HepG2 (cell line): Measurements from ENCODE around the gene ACSL6. TPM values are rescaled to one million over a fixed set of nuclear protein-coding genes. Genes with fewer than 3 reads are reported as not detected.

ENCODE experiments used
- ELF3 ChIP-seq: IDR thresholded peaks from 2 replicates; pipeline ENCODE4 v1.6.1; 2016; ENCODE audit warnings: missing genetic modification reagents, missing compliant biosample characterization
- EP300 ChIP-seq, 3 experiments: sonication (generic) in 1 of 3; formaldehyde crosslinking in 1 of 3; IDR thresholded peaks; 2 replicates each; pipeline versions ENCODE4 v1.5.1 to v1.6.1; 2011 to 2020; ENCODE audit warnings: low read depth in 2 of 3, low read length in 2 of 3, borderline replicate concordance in 1 of 3, improper control_type of control experiment in 1 of 3, mild to moderate bottlenecking in 1 of 3, missing genetic modification reagents in 1 of 3, moderate library complexity in 1 of 3
- FOXK1 ChIP-seq: sonication (generic); formaldehyde crosslinking; IDR thresholded peaks from 2 replicates; pipeline ENCODE4 v1.4.0; 2020; ENCODE audit warnings: low read depth, missing genetic modification reagents, borderline replicate concordance
- GFI1 ChIP-seq: sonication (generic); formaldehyde crosslinking; IDR thresholded peaks from 2 replicates; pipeline ENCODE4 v1.5.0; 2020; ENCODE audit warnings: missing genetic modification reagents, mild to moderate bottlenecking, borderline replicate concordance
- MED1 ChIP-seq: sonication (generic); formaldehyde crosslinking; IDR thresholded peaks from 2 replicates; pipeline ENCODE4 v1.4.0; 2020; ENCODE audit warnings: missing genetic modification reagents
- MYC ChIP-seq: sonication (generic); formaldehyde crosslinking; IDR thresholded peaks from 2 replicates; pipeline ENCODE4 v1.9.0; 2021; ENCODE audit warnings: missing genetic modification reagents, borderline replicate concordance
- RARA ChIP-seq: IDR thresholded peaks from 2 replicates; pipeline ENCODE4 v1.6.1; 2016; ENCODE audit warnings: missing genetic modification reagents, missing compliant biosample characterization
- RXRB ChIP-seq: IDR thresholded peaks from 2 replicates; pipeline ENCODE4 v1.6.1; 2016; ENCODE audit warnings: borderline replicate concordance, missing genetic modification reagents, missing compliant biosample characterization
- SAP130 ChIP-seq: IDR thresholded peaks from 2 replicates; pipeline ENCODE4 v1.6.1; 2016; ENCODE audit warnings: low read depth
- TEAD2 ChIP-seq: sonication (generic); formaldehyde crosslinking; IDR thresholded peaks from 2 replicates; pipeline ENCODE4 v1.9.0; 2021; ENCODE audit warnings: missing genetic modification reagents
- ZFY ChIP-seq: sonication (generic); formaldehyde crosslinking; IDR thresholded peaks from 2 replicates; pipeline ENCODE4 v1.4.0; 2020; ENCODE audit warnings: missing genetic modification reagents
- ZNF230 ChIP-seq: sonication (generic); formaldehyde crosslinking; IDR thresholded peaks from 2 replicates; pipeline ENCODE4 v1.4.0; 2020; ENCODE audit warnings: mild to moderate bottlenecking, missing genetic modification reagents
- ZNF253 ChIP-seq: sonication (generic); formaldehyde crosslinking; IDR thresholded peaks from 2 replicates; pipeline ENCODE4 v1.8.0; 2022; ENCODE audit warnings: mild to moderate bottlenecking, missing genetic modification reagents, borderline replicate concordance
- ZNF570 ChIP-seq: sonication (generic); formaldehyde crosslinking; IDR thresholded peaks from 2 replicates; pipeline ENCODE4 v1.4.0; 2020; ENCODE audit warnings: mild to moderate bottlenecking, missing genetic modification reagents, borderline replicate concordance
- ZNF670 ChIP-seq: sonication (generic); formaldehyde crosslinking; IDR thresholded peaks from 2 replicates; pipeline ENCODE4 v1.8.0; 2022; ENCODE audit warnings: mild to moderate bottlenecking, missing genetic modification reagents, borderline replicate concordance
- polyA plus RNA-seq, 8 experiments: library from polyadenylated mRNA; depleted of rRNA in 3 of 8; stranded (reverse) in 7 of 8; unstranded in 1 of 8; fragments of >200 nt; fragmentation: Illumina TruSeq in 4 of 8; extraction: Trizol in 4 of 8; gene quantifications; 2 replicates each; pipeline versions ENCODE4 v1.2.1 to v1.2.3, GENCODE V29; 2011 to 2016; ENCODE audit warnings: low read depth in 4 of 8, missing spikeins in 1 of 8, mixed read lengths in 1 of 8; ENCODE audit not compliant: insufficient read depth in 1 of 8
- total RNA-seq, 5 experiments: library from RNA; depleted of rRNA; stranded (reverse); fragments of >200 nt; fragmentation: Illumina TruSeq; extraction: Trizol; gene quantifications; 2 replicates each; pipeline ENCODE4 v1.2.3, GENCODE V29; 2016; ENCODE audit warnings: low read depth in 1 of 5
- TF ChIP-seq, protein P1 (sequence below): IDR thresholded peaks from 2 replicates; pipeline ENCODE4 v1.6.1; 2016; ENCODE audit warnings: missing genetic modification reagents, missing compliant biosample characterization
- TF ChIP-seq, protein P2 (sequence below): sonication (generic); formaldehyde crosslinking; IDR thresholded peaks from 2 replicates; pipeline ENCODE4 v1.5.0; 2020; ENCODE audit warnings: missing genetic modification reagents
- TF ChIP-seq, protein P3 (sequence below): sonication (generic); formaldehyde crosslinking; conservative IDR thresholded peaks from 2 replicates; pipeline ENCODE4 v1.4.0; 2020; ENCODE audit warnings: missing genetic modification reagents

Gene ACSL6
- total and polyA plus RNA-seq, 2 of the 13 experiments (the other 11 are each of a cell fraction or from before 2014, with no cell fraction given) = 3.7 to 3.8 TPM

DNA sequence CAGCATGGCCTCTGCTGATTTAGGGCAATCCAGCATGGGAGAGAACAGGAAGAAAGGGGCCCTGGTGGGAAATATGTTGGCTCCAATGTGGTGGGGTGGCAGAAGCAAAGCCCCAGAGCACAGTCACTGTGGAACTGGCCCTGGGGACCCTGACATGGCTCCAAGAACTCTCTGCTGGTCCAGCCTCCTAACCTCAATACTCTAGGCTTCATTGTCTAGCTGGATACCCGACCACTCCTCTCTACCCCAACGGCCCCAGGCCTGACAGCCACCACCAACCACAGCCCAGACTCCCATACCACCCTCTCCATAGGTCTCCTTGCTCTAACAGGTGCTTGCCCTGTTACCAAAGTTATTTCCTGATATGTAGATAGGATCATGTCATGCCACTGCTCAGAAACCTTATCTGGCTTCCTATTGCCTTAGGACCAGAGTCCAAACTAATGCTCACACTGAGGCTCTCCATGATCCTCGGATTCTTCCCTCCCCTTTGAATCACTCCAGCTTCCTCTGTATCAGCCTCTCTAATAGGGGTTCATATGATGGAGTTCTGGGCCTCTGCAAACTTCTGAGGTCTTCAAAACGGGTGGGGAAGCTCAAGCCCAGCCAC lies 12.9 kb downstream of the ACSL6 start (continued):
- no peak for TF ChIP-seq FOXK1 (CRISPR knock-in tag)
- 0 out of 2 replicates have a peak, but pooled peaks have one; percentile 6 for TF ChIP-seq ZFY (CRISPR knock-in tag)
- peak; percentile 43; the same call in 1 of the 2 replicates for TF ChIP-seq SAP130 (CRISPR knock-in tag)
- 0 out of 2 replicates have a peak, but pooled peaks have one; percentile 41 for TF ChIP-seq GFI1 (CRISPR knock-in tag)
- no peak for TF ChIP-seq ZNF230 (CRISPR knock-in tag)
- 0 out of 2 replicates have a peak, but pooled peaks have one; percentile 31 for TF ChIP-seq MED1
- TF ChIP-seq TEAD2 = no peak
- peak; percentile 73; the same call in 1 of the 2 replicates for TF ChIP-seq ELF3 (CRISPR knock-in tag)
- peak in 1 of 2 experiments; percentile 42; a peak in 1 of 4 replicates for TF ChIP-seq EP300 (IDR thresholded peaks at IDR 0.05; ENCODE audit: low read depth in 2 of 2, low read length in 2 of 2)
- no peak for TF ChIP-seq EP300 (CRISPR knock-in tag; IDR thresholded peaks at IDR 0.05; ENCODE audit: borderline replicate concordance)
- TF ChIP-seq ZNF570 = no peak
- TF ChIP-seq ZNF253 (CRISPR knock-in tag) = no peak
- 0 out of 2 replicates have a peak, but pooled peaks have one; percentile 22 for TF ChIP-seq MYC (CRISPR knock-in tag)
- peak; percentile 63 for TF ChIP-seq RARA (CRISPR knock-in tag)
- TF ChIP-seq, protein P1, sequence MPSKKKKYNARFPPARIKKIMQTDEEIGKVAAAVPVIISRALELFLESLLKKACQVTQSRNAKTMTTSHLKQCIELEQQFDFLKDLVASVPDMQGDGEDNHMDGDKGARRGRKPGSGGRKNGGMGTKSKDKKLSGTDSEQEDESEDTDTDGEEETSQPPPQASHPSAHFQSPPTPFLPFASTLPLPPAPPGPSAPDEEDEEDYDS (CRISPR knock-in tag) = peak; percentile 45
- peak; percentile 91 for TF ChIP-seq ZNF670
- TF ChIP-seq, protein P2, sequence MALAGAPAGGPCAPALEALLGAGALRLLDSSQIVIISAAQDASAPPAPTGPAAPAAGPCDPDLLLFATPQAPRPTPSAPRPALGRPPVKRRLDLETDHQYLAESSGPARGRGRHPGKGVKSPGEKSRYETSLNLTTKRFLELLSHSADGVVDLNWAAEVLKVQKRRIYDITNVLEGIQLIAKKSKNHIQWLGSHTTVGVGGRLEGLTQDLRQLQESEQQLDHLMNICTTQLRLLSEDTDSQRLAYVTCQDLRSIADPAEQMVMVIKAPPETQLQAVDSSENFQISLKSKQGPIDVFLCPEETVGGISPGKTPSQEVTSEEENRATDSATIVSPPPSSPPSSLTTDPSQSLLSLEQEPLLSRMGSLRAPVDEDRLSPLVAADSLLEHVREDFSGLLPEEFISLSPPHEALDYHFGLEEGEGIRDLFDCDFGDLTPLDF (CRISPR knock-in tag) = no peak
- TF ChIP-seq, protein P3, sequence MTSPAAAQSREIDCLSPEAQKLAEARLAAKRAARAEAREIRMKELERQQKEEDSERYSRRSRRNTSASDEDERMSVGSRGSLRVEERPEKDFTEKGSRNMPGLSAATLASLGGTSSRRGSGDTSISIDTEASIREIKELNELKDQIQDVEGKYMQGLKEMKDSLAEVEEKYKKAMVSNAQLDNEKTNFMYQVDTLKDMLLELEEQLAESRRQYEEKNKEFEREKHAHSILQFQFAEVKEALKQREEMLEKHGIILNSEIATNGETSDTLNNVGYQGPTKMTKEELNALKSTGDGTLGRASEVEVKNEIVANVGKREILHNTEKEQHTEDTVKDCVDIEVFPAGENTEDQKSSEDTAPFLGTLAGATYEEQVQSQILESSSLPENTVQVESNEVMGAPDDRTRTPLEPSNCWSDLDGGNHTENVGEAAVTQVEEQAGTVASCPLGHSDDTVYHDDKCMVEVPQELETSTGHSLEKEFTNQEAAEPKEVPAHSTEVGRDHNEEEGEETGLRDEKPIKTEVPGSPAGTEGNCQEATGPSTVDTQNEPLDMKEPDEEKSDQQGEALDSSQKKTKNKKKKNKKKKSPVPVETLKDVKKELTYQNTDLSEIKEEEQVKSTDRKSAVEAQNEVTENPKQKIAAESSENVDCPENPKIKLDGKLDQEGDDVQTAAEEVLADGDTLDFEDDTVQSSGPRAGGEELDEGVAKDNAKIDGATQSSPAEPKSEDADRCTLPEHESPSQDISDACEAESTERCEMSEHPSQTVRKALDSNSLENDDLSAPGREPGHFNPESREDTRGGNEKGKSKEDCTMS (CRISPR knock-in tag) = no peak
- peak; percentile 56; the same call in 1 of the 2 replicates for TF ChIP-seq RXRB
